WTC11 (cell line): ENCODE data around the gene PAIP2. TPM values are rescaled to one million over a fixed set of nuclear protein-coding genes. Genes with fewer than 3 reads are reported as not detected.

Experiments
- ATAC-seq: fragments of 200-7000 bp; cut with Tn5 transposase; 2 replicates; pipeline ENCODE4 v1.10.0; 2021; ENCODE audit warnings: mild to moderate bottlenecking, moderate library complexity
- CTCF ChIA-PET: fragments of 300-600 bp; sonication (Branson Sonifier 250); formaldehyde crosslinking; loops from one replicate; lab custom pipeline; 2021; ENCODE audit warnings: antibody characterized with exemption; lab: Charles Lee
- POLR2A ChIA-PET: fragments of 350-600 bp; sonication (Branson Sonifier 250); formaldehyde crosslinking; loops from one replicate; lab custom pipeline; 2021; ENCODE audit warnings: antibody characterized with exemption; lab: Charles Lee
- DNase-seq: peaks from one replicate; pipeline ENCODE4 v3.0.0; 2021; ENCODE audit warnings: low spot score
- H3K27ac Mint-ChIP-seq: 2 replicates; pipeline ENCODE4 v1.8.0; 2021; ENCODE audit warnings: mixed read lengths
- H3K27me3 Mint-ChIP-seq: 2 replicates; pipeline ENCODE4 v1.8.0; 2021; ENCODE audit warnings: low read depth, mild to moderate bottlenecking, moderate library complexity, mixed read lengths
- H3K36me3 Mint-ChIP-seq: 2 replicates; pipeline ENCODE4 v1.8.0; 2021; ENCODE audit warnings: mixed read lengths
- H3K4me1 Mint-ChIP-seq: 2 replicates; pipeline ENCODE4 v1.8.0; 2022; ENCODE audit warnings: mixed read lengths
- H3K4me3 Mint-ChIP-seq: 2 replicates; pipeline ENCODE4 v1.8.0; 2021; ENCODE audit warnings: mild to moderate bottlenecking, moderate library complexity, mixed read lengths
- H3K9me3 Mint-ChIP-seq: 2 replicates; pipeline ENCODE4 v1.8.0; 2021; ENCODE audit warnings: mixed read lengths
- ATF2 ChIP-seq: sonication (generic); formaldehyde crosslinking; IDR thresholded peaks from 2 replicates; pipeline ENCODE4 v1.8.1; 2022; ENCODE audit warnings: low read depth, missing genetic modification reagents, borderline replicate concordance
- CREM ChIP-seq: sonication (generic); formaldehyde crosslinking; IDR thresholded peaks from 2 replicates; pipeline ENCODE4 v1.8.1; 2022; ENCODE audit warnings: mild to moderate bottlenecking, missing genetic modification reagents, moderate library complexity
- EMX1 ChIP-seq: fragments of 250-450 bp; sonication (Bioruptor Pico); IDR thresholded peaks from 2 replicates; pipeline ENCODE4 v1.8.0; 2021; ENCODE audit warnings: mild to moderate bottlenecking
- ESRRA ChIP-seq: sonication (generic); formaldehyde crosslinking; IDR thresholded peaks from 2 replicates; pipeline ENCODE4 v1.8.1; 2022; ENCODE audit warnings: mild to moderate bottlenecking, missing genetic modification reagents, borderline replicate concordance
- FOXK1 ChIP-seq: sonication (generic); formaldehyde crosslinking; IDR thresholded peaks from 2 replicates; pipeline ENCODE4 v1.8.0; 2022; ENCODE audit warnings: mild to moderate bottlenecking, moderate library complexity, missing genetic modification reagents
- FOXP1 ChIP-seq: sonication (generic); formaldehyde crosslinking; IDR thresholded peaks from 2 replicates; pipeline ENCODE4 v1.8.0; 2022; ENCODE audit warnings: missing genetic modification reagents, mild to moderate bottlenecking, moderate library complexity, borderline replicate concordance
- JUN ChIP-seq: sonication (generic); formaldehyde crosslinking; IDR thresholded peaks from 2 replicates; pipeline ENCODE4 v1.8.0; 2023; ENCODE audit warnings: mild to moderate bottlenecking, missing genetic modification reagents
- NFATC4 ChIP-seq: fragments of 250-450 bp; sonication (Bioruptor Pico); IDR thresholded peaks from 2 replicates; pipeline ENCODE4 v1.9.0; 2021; ENCODE audit warnings: mild to moderate bottlenecking
- NR1H2 ChIP-seq: sonication (generic); formaldehyde crosslinking; IDR thresholded peaks from 2 replicates; pipeline ENCODE4 v1.9.0; 2021; ENCODE audit warnings: mild to moderate bottlenecking, moderate library complexity, missing genetic modification reagents
- SOX15 ChIP-seq: fragments of 250-450 bp; sonication (Bioruptor Pico); IDR thresholded peaks from 2 replicates; pipeline ENCODE4 v1.9.0; 2021; ENCODE audit warnings: mild to moderate bottlenecking
- TEAD1 ChIP-seq: sonication (generic); formaldehyde crosslinking; IDR thresholded peaks from 2 replicates; pipeline ENCODE4 v1.8.0; 2022; ENCODE audit warnings: mild to moderate bottlenecking, missing genetic modification reagents
- ZBTB43 ChIP-seq: sonication (generic); formaldehyde crosslinking; IDR thresholded peaks from 2 replicates; pipeline ENCODE4 v1.8.1; 2023; ENCODE audit warnings: mild to moderate bottlenecking, missing genetic modification reagents
- ZNF263 ChIP-seq: sonication (generic); formaldehyde crosslinking; IDR thresholded peaks from 2 replicates; pipeline ENCODE4 v1.8.1; 2022; ENCODE audit warnings: low read depth, mild to moderate bottlenecking, moderate library complexity, missing genetic modification reagents
- ZNF671 ChIP-seq: fragments of 250-450 bp; sonication (Bioruptor Pico); IDR thresholded peaks from 2 replicates; pipeline ENCODE4 v1.8.0; 2021; ENCODE audit warnings: mild to moderate bottlenecking
- total RNA-seq: library from RNA; stranded (reverse); gene quantifications from 3 replicates; pipeline ENCODE4 v1.2.3, GENCODE V29; 2021
- TF ChIP-seq, protein P1 (sequence below): fragments of 250-450 bp; sonication (Bioruptor Pico); IDR thresholded peaks from 2 replicates; pipeline ENCODE4 v1.9.0; 2021; ENCODE audit warnings: mild to moderate bottlenecking
- TF ChIP-seq, protein P2 (sequence below): fragments of 250-450 bp; sonication (Bioruptor Pico); conservative IDR thresholded peaks from 2 replicates; pipeline ENCODE4 v1.9.0; 2021; ENCODE audit warnings: mild to moderate bottlenecking
- TF ChIP-seq, protein P3 (sequence below): sonication (generic); formaldehyde crosslinking; IDR thresholded peaks from 2 replicates; pipeline ENCODE4 v1.8.1; 2023; ENCODE audit warnings: mild to moderate bottlenecking, missing genetic modification reagents, moderate library complexity
- TF ChIP-seq, protein P4 (sequence below): fragments of 250-450 bp; sonication (Bioruptor Pico); IDR thresholded peaks from 2 replicates; pipeline ENCODE4 v1.9.0; 2021; ENCODE audit warnings: moderate library complexity, mild to moderate bottlenecking, inconsistent platforms, borderline replicate concordance
- TF ChIP-seq, protein P5 (sequence below): fragments of 250-450 bp; sonication (Bioruptor Pico); IDR thresholded peaks from 2 replicates; pipeline ENCODE4 v1.9.0; 2021; ENCODE audit warnings: mild to moderate bottlenecking

Gene PAIP2
- total RNA-seq, 1 experiment from 2014 or later = 126 TPM

DNA sequence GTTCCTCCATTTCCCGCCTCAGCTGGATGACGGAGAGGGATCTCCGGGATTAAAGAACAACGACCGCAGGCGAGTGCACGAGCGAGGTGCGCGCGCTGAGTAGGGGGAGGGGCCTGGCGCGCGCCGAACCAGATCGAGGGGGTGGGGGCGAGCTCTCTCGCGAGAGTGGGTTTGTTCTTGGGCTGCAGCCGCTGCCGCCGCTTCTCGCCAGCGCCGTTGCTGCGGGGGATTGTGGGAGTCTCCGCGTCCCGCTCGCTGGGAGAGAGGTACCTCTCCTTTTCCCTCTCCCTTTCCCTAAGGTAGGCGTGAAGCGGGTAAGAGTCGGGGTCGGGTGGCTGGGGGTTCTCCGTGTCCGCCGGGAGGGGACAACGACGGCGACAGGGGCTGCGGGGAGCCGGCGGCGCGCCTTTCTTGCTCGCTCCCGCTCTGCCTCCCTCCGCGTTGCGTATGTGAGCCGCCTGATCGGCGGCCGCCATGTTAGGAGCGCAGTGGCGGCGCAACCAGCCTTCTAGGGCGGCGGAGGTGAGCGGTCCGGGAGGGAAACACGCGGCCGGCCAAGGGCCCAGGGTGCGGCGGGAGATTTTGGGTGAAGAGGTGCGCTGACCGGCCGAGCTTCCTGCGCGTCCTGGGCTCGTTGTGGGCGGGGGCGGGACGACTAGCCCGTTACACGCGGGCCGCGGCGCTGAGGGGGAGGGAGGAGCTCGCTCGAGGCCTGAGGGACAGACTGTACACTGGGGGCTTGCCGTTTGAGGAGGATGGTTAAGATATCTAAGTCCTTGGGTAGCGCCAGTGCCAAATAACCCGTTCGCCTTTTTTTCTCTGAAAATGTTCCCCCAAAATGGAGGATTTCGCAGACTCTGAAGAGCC is 47.9 kb upstream of the PAIP2 start, which contains the start of gene MATR3 (continued):
- TF ChIP-seq ATF2 (CRISPR knock-in tag) (peak; percentile 34; the same call in 1 of the 2 replicates), FOXK1 (peak; percentile 83), ZBTB43 (CRISPR knock-in tag) (no peak), ZNF263 (CRISPR knock-in tag) (no peak; the same call in 1 of the 2 replicates), CREM (CRISPR knock-in tag) (peak; percentile 40; the same call in 1 of the 2 replicates), ESRRA (0 out of 2 replicates have a peak, but pooled peaks have one; percentile 41), NR1H2 (CRISPR knock-in tag) (no peak), TEAD1 (CRISPR knock-in tag) (peak; percentile 93)
- TF ChIP-seq, protein P1, sequence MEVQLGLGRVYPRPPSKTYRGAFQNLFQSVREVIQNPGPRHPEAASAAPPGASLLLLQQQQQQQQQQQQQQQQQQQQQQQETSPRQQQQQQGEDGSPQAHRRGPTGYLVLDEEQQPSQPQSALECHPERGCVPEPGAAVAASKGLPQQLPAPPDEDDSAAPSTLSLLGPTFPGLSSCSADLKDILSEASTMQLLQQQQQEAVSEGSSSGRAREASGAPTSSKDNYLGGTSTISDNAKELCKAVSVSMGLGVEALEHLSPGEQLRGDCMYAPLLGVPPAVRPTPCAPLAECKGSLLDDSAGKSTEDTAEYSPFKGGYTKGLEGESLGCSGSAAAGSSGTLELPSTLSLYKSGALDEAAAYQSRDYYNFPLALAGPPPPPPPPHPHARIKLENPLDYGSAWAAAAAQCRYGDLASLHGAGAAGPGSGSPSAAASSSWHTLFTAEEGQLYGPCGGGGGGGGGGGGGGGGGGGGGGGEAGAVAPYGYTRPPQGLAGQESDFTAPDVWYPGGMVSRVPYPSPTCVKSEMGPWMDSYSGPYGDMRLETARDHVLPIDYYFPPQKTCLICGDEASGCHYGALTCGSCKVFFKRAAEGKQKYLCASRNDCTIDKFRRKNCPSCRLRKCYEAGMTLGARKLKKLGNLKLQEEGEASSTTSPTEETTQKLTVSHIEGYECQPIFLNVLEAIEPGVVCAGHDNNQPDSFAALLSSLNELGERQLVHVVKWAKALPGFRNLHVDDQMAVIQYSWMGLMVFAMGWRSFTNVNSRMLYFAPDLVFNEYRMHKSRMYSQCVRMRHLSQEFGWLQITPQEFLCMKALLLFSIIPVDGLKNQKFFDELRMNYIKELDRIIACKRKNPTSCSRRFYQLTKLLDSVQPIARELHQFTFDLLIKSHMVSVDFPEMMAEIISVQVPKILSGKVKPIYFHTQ (CRISPR knock-in tag) = peak; percentile 67; the same call in 1 of the 2 replicates
- TF ChIP-seq, protein P2, sequence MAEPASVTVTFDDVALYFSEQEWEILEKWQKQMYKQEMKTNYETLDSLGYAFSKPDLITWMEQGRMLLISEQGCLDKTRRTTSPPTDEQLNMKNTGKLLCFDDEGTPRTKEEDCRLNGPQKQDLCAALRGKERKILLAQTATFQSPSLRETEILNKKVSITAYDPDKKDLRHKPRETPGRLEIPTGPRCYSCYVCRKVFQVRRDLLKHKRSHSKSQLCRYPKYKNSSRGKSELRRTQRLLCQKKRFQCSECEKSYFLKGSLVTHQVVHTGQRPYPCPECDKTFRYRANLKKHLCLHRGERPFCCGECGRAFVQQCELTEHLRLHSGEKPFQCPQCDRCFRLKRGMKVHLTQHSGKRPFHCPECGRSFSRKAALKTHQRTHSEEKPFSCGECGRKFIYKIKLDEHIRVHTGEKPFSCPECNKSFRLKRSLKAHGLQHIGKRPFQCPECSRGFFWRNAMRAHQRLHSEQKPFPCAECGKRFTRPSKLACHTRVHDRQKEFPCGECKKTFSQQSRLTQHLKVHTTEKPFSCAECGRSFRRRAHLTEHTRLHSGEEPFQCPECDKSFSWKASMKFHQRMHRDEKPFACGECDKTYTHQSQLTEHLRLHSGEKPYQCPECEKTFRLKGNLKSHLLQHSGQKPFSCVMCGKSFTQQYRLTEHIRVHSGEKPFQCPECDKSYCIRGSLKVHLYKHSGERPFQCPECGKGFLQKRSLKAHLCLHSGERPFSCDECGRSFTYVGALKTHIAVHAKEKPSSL = no peak
- TF ChIP-seq, protein P3, sequence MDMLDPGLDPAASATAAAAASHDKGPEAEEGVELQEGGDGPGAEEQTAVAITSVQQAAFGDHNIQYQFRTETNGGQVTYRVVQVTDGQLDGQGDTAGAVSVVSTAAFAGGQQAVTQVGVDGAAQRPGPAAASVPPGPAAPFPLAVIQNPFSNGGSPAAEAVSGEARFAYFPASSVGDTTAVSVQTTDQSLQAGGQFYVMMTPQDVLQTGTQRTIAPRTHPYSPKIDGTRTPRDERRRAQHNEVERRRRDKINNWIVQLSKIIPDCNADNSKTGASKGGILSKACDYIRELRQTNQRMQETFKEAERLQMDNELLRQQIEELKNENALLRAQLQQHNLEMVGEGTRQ (CRISPR knock-in tag) = no peak

DNA sequence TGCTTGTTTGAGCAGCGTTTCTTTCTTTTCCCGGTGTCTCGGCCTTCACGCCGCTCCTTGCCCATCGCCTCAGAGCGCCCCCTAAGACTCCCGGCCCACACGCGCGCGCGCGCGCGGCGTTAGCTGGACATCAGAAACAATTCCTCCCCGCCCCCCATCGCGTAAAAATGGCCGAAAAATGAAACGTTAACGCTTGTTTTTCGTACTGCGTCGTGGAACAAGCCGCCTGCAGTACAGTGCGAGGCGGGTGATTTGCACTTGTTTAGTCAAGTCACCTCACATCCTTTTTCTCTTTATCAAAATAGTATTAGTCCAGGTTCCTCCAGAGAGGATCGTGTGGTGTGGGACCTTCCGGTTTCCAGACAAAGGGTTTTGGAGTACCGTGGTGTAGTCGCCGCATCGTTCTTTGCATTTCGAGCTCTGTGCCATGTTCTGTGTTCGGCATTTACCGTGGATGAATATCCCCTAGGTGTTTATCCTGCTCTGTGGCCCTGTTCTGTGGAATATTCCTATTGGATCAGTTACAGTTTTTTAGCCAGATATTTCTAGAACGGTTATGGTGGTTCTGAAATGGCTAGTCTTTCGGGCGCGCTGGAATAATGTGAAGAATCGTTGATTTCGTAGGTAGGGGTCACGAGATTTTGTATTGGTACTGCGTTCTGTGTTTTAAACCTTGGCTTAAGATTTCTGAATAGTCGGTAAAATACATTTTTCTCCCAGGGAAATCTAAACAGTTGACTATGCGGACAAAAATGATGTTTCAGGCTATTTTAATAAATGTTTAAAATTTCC is 47.1 kb upstream of the PAIP2 start:
- ATAC-seq (peak; percentile 7), DNase-seq (peak; percentile 62)
- peak overlapping the region; percentile 99 for H3K4me3 Mint-ChIP-seq
- peak overlapping the region; percentile 99 for H3K27ac Mint-ChIP-seq
- CTCF ChIA-PET = no interaction called here
- TF ChIP-seq, protein P4, sequence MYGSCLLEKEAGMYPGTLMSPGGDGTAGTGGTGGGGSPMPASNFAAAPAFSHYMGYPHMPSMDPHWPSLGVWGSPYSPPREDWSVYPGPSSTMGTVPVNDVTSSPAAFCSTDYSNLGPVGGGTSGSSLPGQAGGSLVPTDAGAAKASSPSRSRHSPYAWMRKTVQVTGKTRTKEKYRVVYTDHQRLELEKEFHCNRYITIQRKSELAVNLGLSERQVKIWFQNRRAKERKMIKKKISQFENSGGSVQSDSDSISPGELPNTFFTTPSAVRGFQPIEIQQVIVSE = 0 out of 2 replicates have a peak, but pooled peaks have one; percentile 48
- TF ChIP-seq SOX15 (CRISPR knock-in tag) = no peak
- TF ChIP-seq EMX1 = 0 out of 2 replicates have a peak, but pooled peaks have one; percentile 12
- peak; percentile 35; the same call in 1 of the 2 replicates for TF ChIP-seq NFATC4 (CRISPR knock-in tag)
- TF ChIP-seq FOXP1 (CRISPR knock-in tag) = no peak
- TF ChIP-seq ZNF671 = 0 out of 2 replicates have a peak, but pooled peaks have one; percentile 3
- TF ChIP-seq, protein P5, sequence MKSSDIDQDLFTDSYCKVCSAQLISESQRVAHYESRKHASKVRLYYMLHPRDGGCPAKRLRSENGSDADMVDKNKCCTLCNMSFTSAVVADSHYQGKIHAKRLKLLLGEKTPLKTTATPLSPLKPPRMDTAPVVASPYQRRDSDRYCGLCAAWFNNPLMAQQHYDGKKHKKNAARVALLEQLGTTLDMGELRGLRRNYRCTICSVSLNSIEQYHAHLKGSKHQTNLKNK (CRISPR knock-in tag) = 0 out of 2 replicates have a peak, but pooled peaks have one; percentile 38
- TF ChIP-seq JUN (CRISPR knock-in tag) = peak; percentile 16; the same call in 1 of the 2 replicates
- POLR2A ChIA-PET = interaction anchor here (0.9 to 2.6 kb wide), 8 partner anchors 8 to 751 kb away, joined by 3 to 34 read pairs (median 10); partner anchors contain the start of genes ETF1, HSPA9 and PAIP2
- H3K36me3 Mint-ChIP-seq = peaks cover 32% of the 10 kb centered on the region
- H3K27me3 Mint-ChIP-seq = no peaks in the 10 kb centered on the region
- peaks cover 45% of the 10 kb centered on the region for H3K4me1 Mint-ChIP-seq
- H3K9me3 Mint-ChIP-seq = 0 out of 2 replicates have a peak, but pooled peaks cover 3% of the 10 kb centered on the region
